ENCODE data around the gene TAF1B. TPM values are rescaled to one million over a fixed set of nuclear protein-coding genes. Genes with fewer than 3 reads are reported as not detected.

Gene TAF1B
- total RNA-seq, 1 donor from 2014 or later: 35.7 TPM

DNA sequence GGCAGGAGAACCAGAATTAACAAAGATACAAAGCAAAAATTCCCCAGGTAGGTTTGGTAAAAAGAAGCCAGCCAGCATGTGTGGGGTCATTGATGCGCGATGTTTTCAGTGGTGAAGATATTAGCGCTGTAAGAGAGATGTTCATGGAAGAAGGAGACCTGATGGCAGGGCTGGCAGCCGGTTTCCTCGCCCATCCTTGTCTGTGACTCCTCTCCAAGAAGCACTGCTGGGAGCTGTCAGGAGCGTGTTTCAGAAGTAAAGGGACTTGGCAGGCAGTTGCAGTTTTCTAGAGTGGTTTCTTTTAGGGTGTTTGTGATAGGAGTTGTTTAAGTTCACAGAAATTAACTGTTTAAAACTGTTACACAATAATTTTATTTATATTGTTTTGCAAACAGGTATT is 24.6 kb downstream of the TAF1B start:
- TF ChIP-seq, protein P1, sequence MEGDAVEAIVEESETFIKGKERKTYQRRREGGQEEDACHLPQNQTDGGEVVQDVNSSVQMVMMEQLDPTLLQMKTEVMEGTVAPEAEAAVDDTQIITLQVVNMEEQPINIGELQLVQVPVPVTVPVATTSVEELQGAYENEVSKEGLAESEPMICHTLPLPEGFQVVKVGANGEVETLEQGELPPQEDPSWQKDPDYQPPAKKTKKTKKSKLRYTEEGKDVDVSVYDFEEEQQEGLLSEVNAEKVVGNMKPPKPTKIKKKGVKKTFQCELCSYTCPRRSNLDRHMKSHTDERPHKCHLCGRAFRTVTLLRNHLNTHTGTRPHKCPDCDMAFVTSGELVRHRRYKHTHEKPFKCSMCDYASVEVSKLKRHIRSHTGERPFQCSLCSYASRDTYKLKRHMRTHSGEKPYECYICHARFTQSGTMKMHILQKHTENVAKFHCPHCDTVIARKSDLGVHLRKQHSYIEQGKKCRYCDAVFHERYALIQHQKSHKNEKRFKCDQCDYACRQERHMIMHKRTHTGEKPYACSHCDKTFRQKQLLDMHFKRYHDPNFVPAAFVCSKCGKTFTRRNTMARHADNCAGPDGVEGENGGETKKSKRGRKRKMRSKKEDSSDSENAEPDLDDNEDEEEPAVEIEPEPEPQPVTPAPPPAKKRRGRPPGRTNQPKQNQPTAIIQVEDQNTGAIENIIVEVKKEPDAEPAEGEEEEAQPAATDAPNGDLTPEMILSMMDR (conservative IDR thresholded peaks at IDR 0.05): no peak
- Mint-ChIP-seq H3K4me3 (no peak overlapping the region), H3K36me3 (ENCODE audit: low read depth) (peaks cover 39% of the 10 kb centered on the region), H3K4me1 (no peaks in the 10 kb centered on the region), H3K9me3 (peaks cover 5% of the 10 kb centered on the region), H3K27ac (ENCODE audit: unreplicated experiment) (no peak overlapping the region), H3K27me3 (ENCODE audit: low read depth) (no peaks in the 10 kb centered on the region)
- no peak for DNase-seq (ENCODE audit: low read depth, low spot score)

DNA sequence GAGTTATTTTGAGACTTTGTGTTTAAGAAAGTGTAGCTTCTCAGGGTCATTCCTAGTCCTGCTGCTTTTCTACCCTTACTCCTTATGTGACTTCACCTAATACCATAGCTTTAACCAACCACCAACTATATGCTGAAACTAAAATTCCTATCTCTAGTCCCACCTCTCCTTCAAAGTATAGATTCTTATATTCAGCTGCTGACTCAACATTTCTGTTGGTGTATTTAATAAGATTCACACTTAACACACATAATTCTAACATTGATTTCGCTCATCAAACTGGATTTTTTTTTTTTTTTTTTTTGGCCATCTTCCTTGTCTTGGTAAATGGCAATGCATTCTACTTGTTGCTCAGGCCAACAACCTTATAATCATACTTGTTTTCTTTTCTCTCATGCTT is 30.1 kb downstream of the TAF1B start:
- TF ChIP-seq, protein P1 (conservative IDR thresholded peaks at IDR 0.05): no peak
- Mint-ChIP-seq H3K9me3 (no peaks in the 10 kb centered on the region), H3K27ac (ENCODE audit: unreplicated experiment) (no peak overlapping the region), H3K4me3 (no peak overlapping the region), H3K4me1 (no peaks in the 10 kb centered on the region), H3K27me3 (ENCODE audit: low read depth) (no peaks in the 10 kb centered on the region), H3K36me3 (ENCODE audit: low read depth) (peaks cover 45% of the 10 kb centered on the region)
- no peak for DNase-seq (ENCODE audit: low read depth, low spot score)

DNA sequence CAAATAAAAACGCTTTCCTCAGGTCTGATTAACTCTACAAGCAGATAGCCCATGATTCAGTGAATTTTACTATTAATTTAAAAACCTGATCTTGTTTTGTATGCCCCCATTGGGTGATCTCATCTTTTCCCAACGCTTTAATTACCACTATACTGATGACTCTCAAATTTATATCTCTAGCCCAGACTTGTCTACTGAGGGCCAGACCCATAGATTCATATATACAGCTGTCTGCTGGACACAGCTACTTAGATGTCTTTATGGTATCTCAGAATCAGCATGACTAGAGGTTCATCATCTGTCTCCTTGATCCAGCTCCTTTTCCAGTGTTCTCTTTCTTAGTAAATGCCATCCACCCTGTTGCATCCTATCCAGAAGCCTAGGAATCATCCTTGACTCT is 33.8 kb downstream of the TAF1B start:
- TF ChIP-seq, protein P1 (conservative IDR thresholded peaks at IDR 0.05): no peak
- H3K27me3 Mint-ChIP-seq (ENCODE audit: low read depth): no peaks in the 10 kb centered on the region
- H3K4me3 Mint-ChIP-seq: no peak overlapping the region
- no peak for DNase-seq (ENCODE audit: low read depth, low spot score)
- H3K9me3 Mint-ChIP-seq: no peaks in the 10 kb centered on the region
- no peaks in the 10 kb centered on the region for H3K4me1 Mint-ChIP-seq
- no peak overlapping the region for H3K27ac Mint-ChIP-seq (ENCODE audit: unreplicated experiment)
- H3K36me3 Mint-ChIP-seq (ENCODE audit: low read depth): peaks cover 37% of the 10 kb centered on the region

DNA sequence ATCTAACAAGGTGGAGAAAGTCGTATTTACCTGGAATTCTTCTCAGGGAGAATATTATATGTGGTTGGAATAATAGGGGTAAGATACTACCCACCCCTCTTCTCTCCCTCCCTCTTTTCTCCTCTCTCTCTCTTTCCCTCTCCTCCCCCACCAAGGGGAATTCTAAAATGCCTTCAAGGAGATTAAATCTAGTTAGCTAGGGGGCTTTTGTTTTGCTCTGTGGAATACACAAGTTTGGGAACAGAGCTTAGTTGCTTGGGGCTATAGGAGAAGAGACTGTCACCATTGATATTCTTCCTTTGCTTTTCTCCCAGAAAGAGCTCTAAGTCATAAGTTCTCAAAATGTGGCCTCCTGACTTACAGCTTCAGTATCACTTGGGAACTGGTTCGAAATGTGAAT is 34.5 kb downstream of the TAF1B start:
- no peak for DNase-seq (ENCODE audit: low read depth, low spot score)
- Mint-ChIP-seq H3K27me3 (ENCODE audit: low read depth) (no peaks in the 10 kb centered on the region), H3K36me3 (ENCODE audit: low read depth) (peaks cover 37% of the 10 kb centered on the region), H3K27ac (ENCODE audit: unreplicated experiment) (no peak overlapping the region), H3K4me1 (no peaks in the 10 kb centered on the region), H3K9me3 (no peaks in the 10 kb centered on the region), H3K4me3 (no peak overlapping the region)
- TF ChIP-seq, protein P1 (conservative IDR thresholded peaks at IDR 0.05): no peak

DNA sequence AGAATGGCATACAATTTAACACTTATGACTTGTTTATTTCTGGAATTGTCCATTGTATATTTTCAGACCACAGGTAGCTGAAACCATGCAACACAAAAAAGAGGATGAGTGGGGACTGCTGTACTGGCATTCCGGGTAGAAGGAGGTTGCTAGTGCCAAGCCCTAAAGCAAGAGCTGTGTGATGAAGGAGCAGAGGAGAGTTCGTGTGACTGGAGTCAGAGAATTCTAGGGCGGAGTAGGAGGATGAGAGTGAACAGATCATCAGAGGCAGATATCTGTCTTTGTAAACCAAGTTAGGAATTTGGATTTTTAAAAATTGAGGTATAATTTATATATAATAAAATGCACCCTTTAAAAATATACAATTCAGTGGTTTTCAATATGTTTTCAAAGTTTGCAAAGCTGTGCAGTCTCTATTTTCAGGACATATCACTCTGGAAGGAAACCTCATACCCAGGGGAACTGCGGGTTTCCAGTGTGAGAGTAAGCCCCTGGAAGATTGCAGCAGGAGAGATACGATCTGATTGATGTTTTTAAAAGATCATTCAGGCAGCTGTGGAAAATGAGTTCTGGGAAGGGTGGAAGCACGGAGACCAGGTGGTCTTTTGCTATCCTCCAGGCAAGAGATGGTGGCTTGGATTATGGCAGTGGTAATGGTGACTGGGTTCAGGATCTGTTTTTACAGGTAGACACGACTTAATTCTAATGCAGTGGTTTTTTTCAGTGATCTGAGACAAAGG is 36.4 kb downstream of the TAF1B start:
- H3K27ac Mint-ChIP-seq (ENCODE audit: unreplicated experiment): no peak overlapping the region
- H3K36me3 Mint-ChIP-seq (ENCODE audit: low read depth): peaks cover 30% of the 10 kb centered on the region
- no peaks in the 10 kb centered on the region for H3K27me3 Mint-ChIP-seq (ENCODE audit: low read depth)
- H3K4me3 Mint-ChIP-seq: no peak overlapping the region
- DNase-seq (ENCODE audit: low read depth, low spot score): no peak
- H3K9me3 Mint-ChIP-seq: no peaks in the 10 kb centered on the region
- TF ChIP-seq, protein P1 (conservative IDR thresholded peaks at IDR 0.05): no peak
- H3K4me1 Mint-ChIP-seq: no peaks in the 10 kb centered on the region

Measured in neural crest cell (in vitro differentiated cells).